Hepatocyte (in vitro differentiated cells): ENCODE results near the gene DHRS2. TPM values are rescaled to one million over a fixed set of nuclear protein-coding genes. Genes with fewer than 3 reads are reported as not detected.
"Not testable (repeated sequence)": the region's sequence is repeated elsewhere in the genome, so short reads cannot be mapped to it uniquely, and the experiment has no call there.

Source experiments
- DNase-seq: peaks from one replicate; pipeline ENCODE4 v3.0.0-alpha.2; 2016; ENCODE audit warnings: low spot score
- H2AFZ ChIP-seq: fragments of 200-600 bp; sonication (generic); 2 replicates; pipeline ENCODE4 v1.6.0; 2016; ENCODE audit warnings: antibody characterized with exemption, mild to moderate bottlenecking
- H3K27ac ChIP-seq: fragments of 200-600 bp; sonication (generic); 2 replicates; pipeline ENCODE4 v1.5.1; 2016; ENCODE audit warnings: mild to moderate bottlenecking
- H3K27me3 ChIP-seq: fragments of 200-600 bp; sonication (generic); 2 replicates; pipeline ENCODE4 v1.6.1; 2016
- H3K36me3 ChIP-seq: fragments of 200-600 bp; sonication (generic); replicated peaks from 2 replicates; pipeline ENCODE4 v1.5.1; 2016; ENCODE audit warnings: low read depth; ENCODE audit not compliant: insufficient read depth
- H3K4me1 ChIP-seq: fragments of 200-600 bp; sonication (generic); 2 replicates; pipeline ENCODE4 v1.5.1; 2016; ENCODE audit warnings: mild to moderate bottlenecking, moderate library complexity; ENCODE audit not compliant: insufficient read depth
- H3K4me2 ChIP-seq: fragments of 200-600 bp; sonication (generic); 2 replicates; pipeline ENCODE4 v1.6.0; 2016
- H3K4me3 ChIP-seq: fragments of 200-600 bp; sonication (generic); 2 replicates; pipeline ENCODE4 v1.5.1; 2016; ENCODE audit warnings: mild to moderate bottlenecking
- H3K79me2 ChIP-seq: fragments of 200-600 bp; sonication (generic); 2 replicates; pipeline ENCODE4 v1.6.0; 2017; ENCODE audit warnings: mild to moderate bottlenecking
- H3K9me2 ChIP-seq: fragments of 200-600 bp; sonication (generic); replicated peaks from 2 replicates; pipeline ENCODE4 v1.6.0; 2017; ENCODE audit warnings: mild to moderate bottlenecking; ENCODE audit not compliant: insufficient read depth
- H3K9me3 ChIP-seq: fragments of 200-600 bp; sonication (generic); 2 replicates; pipeline ENCODE4 v1.5.1; 2016; ENCODE audit warnings: low read depth, mild to moderate bottlenecking
- H4K20me1 ChIP-seq: fragments of 200-600 bp; sonication (generic); 2 replicates; pipeline ENCODE4 v1.6.0; 2016; ENCODE audit warnings: mild to moderate bottlenecking; ENCODE audit not compliant: insufficient read depth, poor library complexity, severe bottlenecking
- EZH2 ChIP-seq: fragments of 200-600 bp; sonication (generic); IDR thresholded peaks from 2 replicates; pipeline ENCODE4 v1.6.1; 2016; ENCODE audit warnings: antibody characterized with exemption, mild to moderate bottlenecking, borderline replicate concordance
- EZH2phosphoT487 ChIP-seq: fragments of 200-600 bp; sonication (generic); IDR thresholded peaks from one replicate; pipeline ENCODE4 v1.6.1; 2018; ENCODE audit warnings: antibody characterized with exemption, mild to moderate bottlenecking, low read depth, moderate library complexity; ENCODE audit not compliant: unreplicated experiment, severe bottlenecking
- WGBS: methylation state at CpG from one replicate; pipeline ENCODE4 v1.1.6; 2016; ENCODE audit warnings: low lambda C conversion rate; ENCODE audit errors: missing lambda C conversion rate; 5-methylcytosine and 5-hydroxymethylcytosine counted together
- polyA plus RNA-seq: library from polyadenylated mRNA; unstranded; fragments of >200 nt; fragmentation: Nextera tagmentation; extraction: Ambion mirVana; gene quantifications from 2 replicates; pipeline ENCODE4 v1.2.1, GENCODE V29; 2016
- total RNA-seq: library from RNA; depleted of rRNA; stranded (reverse); fragments of >200 nt; gene quantifications from 2 replicates; pipeline ENCODE4 v1.2.3, GENCODE V29; 2014
- TF ChIP-seq, protein P1 (sequence below): fragments of 200-600 bp; sonication (generic); IDR thresholded peaks from 2 replicates; pipeline ENCODE4 v1.5.1; 2016; ENCODE audit warnings: antibody characterized with exemption, mild to moderate bottlenecking; ENCODE audit not compliant: poor library complexity

DHRS2 gene
- total and polyA plus RNA-seq, 2 experiments from 2014 or later = 10.4 to 14.2 TPM

GRCh38 chr14:23633160-23633701 lies 2.9 kb upstream of the DHRS2 start:
- Histone ChIP-seq H3K27ac (peak overlapping the region; percentile 60), H4K20me1 (no peaks in the 10 kb centered on the region), H2AFZ (peak overlapping the region; percentile 50), H3K9me3 (no peaks in the 10 kb centered on the region), H3K4me2 (peak overlapping the region; percentile 45), H3K79me2 (no peaks in the 10 kb centered on the region), H3K9me2 (no peaks in the 10 kb centered on the region), H3K4me1 (peaks cover 28% of the 10 kb centered on the region), H3K27me3 (no peaks in the 10 kb centered on the region), H3K4me3 (no peak overlapping the region), H3K36me3 (no peaks in the 10 kb centered on the region)
- peak; percentile 55 for DNase-seq
- WGBS = 59% methylated on average over 4 of the region's 4 CpGs
- TF ChIP-seq EZH2phosphoT487 = no peak
- TF ChIP-seq, protein P1, sequence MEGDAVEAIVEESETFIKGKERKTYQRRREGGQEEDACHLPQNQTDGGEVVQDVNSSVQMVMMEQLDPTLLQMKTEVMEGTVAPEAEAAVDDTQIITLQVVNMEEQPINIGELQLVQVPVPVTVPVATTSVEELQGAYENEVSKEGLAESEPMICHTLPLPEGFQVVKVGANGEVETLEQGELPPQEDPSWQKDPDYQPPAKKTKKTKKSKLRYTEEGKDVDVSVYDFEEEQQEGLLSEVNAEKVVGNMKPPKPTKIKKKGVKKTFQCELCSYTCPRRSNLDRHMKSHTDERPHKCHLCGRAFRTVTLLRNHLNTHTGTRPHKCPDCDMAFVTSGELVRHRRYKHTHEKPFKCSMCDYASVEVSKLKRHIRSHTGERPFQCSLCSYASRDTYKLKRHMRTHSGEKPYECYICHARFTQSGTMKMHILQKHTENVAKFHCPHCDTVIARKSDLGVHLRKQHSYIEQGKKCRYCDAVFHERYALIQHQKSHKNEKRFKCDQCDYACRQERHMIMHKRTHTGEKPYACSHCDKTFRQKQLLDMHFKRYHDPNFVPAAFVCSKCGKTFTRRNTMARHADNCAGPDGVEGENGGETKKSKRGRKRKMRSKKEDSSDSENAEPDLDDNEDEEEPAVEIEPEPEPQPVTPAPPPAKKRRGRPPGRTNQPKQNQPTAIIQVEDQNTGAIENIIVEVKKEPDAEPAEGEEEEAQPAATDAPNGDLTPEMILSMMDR = no peak
- TF ChIP-seq EZH2 = no peak

GRCh38 chr14:23634698-23635412 lies 1.3 kb upstream of the DHRS2 start:
- H3K27me3 ChIP-seq, H3K36me3 ChIP-seq, H3K9me2 ChIP-seq, H3K4me2 ChIP-seq, H3K27ac ChIP-seq, DNase-seq, H4K20me1 ChIP-seq, H3K4me3 ChIP-seq, H2AFZ ChIP-seq, H3K9me3 ChIP-seq, H3K79me2 ChIP-seq: not testable (repeated sequence)
- WGBS = 76% methylated on average over 5 of the region's 5 CpGs
- H3K4me1 ChIP-seq = peaks cover 28% of the 10 kb centered on the region

GRCh38 chr14:23637312-23637654 lies 1.1 kb downstream of the DHRS2 start:
- not testable (repeated sequence) for H3K27ac ChIP-seq, H2AFZ ChIP-seq, H3K36me3 ChIP-seq, H3K4me3 ChIP-seq, H3K9me2 ChIP-seq, H4K20me1 ChIP-seq, DNase-seq, H3K27me3 ChIP-seq, H3K79me2 ChIP-seq, H3K4me2 ChIP-seq, H3K9me3 ChIP-seq
- peaks cover 18% of the 10 kb centered on the region for H3K4me1 ChIP-seq
- 88% methylated on average over 4 of the region's 4 CpGs for WGBS

GRCh38 chr14:23637655-23638413 lies 1.7 kb downstream of the DHRS2 start:
- not testable (repeated sequence) for H2AFZ ChIP-seq, H3K9me2 ChIP-seq, H3K79me2 ChIP-seq, H3K27me3 ChIP-seq, H3K27ac ChIP-seq, H3K4me2 ChIP-seq, H3K36me3 ChIP-seq, H3K4me3 ChIP-seq, H3K9me3 ChIP-seq, H4K20me1 ChIP-seq, DNase-seq
- H3K4me1 ChIP-seq = peaks cover 12% of the 10 kb centered on the region
- 85% methylated on average over 17 of the region's 17 CpGs for WGBS
